Islet of Langerhans (tissue), 1 donor: ENCODE data around the gene CCDC141.
"Not testable (repeated sequence)": the region's sequence is repeated elsewhere in the genome, so short reads cannot be mapped to it uniquely, and the experiment has no call there.

Source experiments
- FAIRE-seq: peaks from one replicate; lab custom pipeline; 2011; peaks lifted over from hg19 to GRCh38; lab: Jason Lieb, UNC

Gene CCDC141

GRCh38 chr2:179036353-179036905 is 13.5 kb downstream of the CCDC141 start:
- FAIRE-seq, result no peak

GRCh38 chr2:179031731-179032408 is 18.1 kb downstream of the CCDC141 start:
- FAIRE-seq, result no peak

GRCh38 chr2:179024445-179024844 is 25.5 kb downstream of the CCDC141 start:
- no peak for FAIRE-seq

GRCh38 chr2:179022685-179023084 is 27.3 kb downstream of the CCDC141 start:
- FAIRE-seq, result no peak

GRCh38 chr2:179021258-179021657 is 28.7 kb downstream of the CCDC141 start:
- FAIRE-seq, result no peak

- no peak for FAIRE-seq
Observed at GRCh38 chr2:179020156-179020750, 29.7 kb downstream of the CCDC141 start.

GRCh38 chr2:179019260-179019659 is 30.7 kb downstream of the CCDC141 start:
- FAIRE-seq, result no peak

- FAIRE-seq, result no peak
Observed at GRCh38 chr2:179017773-179018357, 32.1 kb downstream of the CCDC141 start.

- not testable (repeated sequence) for FAIRE-seq
Observed at GRCh38 chr2:179014189-179014588, 35.7 kb downstream of the CCDC141 start.

- no peak for FAIRE-seq
Observed at GRCh38 chr2:179005976-179006375, 44.0 kb downstream of the CCDC141 start.

- FAIRE-seq, result no peak
Observed at GRCh38 chr2:178999476-178999875, 50.5 kb downstream of the CCDC141 start.

GRCh38 chr2:178998539-178998938 is 51.4 kb downstream of the CCDC141 start:
- FAIRE-seq, result no peak

- no peak for FAIRE-seq
Observed at GRCh38 chr2:178997477-178997876, 52.5 kb downstream of the CCDC141 start.

- FAIRE-seq, result no peak
Observed at GRCh38 chr2:178997067-178997466, 52.9 kb downstream of the CCDC141 start.

- no peak for FAIRE-seq
Observed at GRCh38 chr2:178994264-178994663, 55.7 kb downstream of the CCDC141 start.

- no peak for FAIRE-seq
Observed at GRCh38 chr2:178993788-178994187, 56.1 kb downstream of the CCDC141 start.

- not testable (repeated sequence) for FAIRE-seq
Observed at GRCh38 chr2:178992719-178993118, 57.2 kb downstream of the CCDC141 start.

- FAIRE-seq, result no peak
Observed at GRCh38 chr2:178990533-178991241, 59.2 kb downstream of the CCDC141 start.

- not testable (repeated sequence) for FAIRE-seq
Observed at GRCh38 chr2:178989424-178989823, 60.5 kb downstream of the CCDC141 start.

- FAIRE-seq, result not testable (repeated sequence)
Observed at GRCh38 chr2:178982652-178983051, 67.3 kb downstream of the CCDC141 start.

GRCh38 chr2:178980815-178981214 is 69.1 kb downstream of the CCDC141 start:
- FAIRE-seq, result no peak

GRCh38 chr2:178978667-178979066 is 71.3 kb downstream of the CCDC141 start:
- FAIRE-seq, result no peak

- no peak for FAIRE-seq
Observed at GRCh38 chr2:178976351-178976750, 73.6 kb downstream of the CCDC141 start.
